ENCODE data around the gene GLA.
A peak's percentile ranks its signal among the peaks of the same experiment; 100 is the strongest.

GLA gene

DNA sequence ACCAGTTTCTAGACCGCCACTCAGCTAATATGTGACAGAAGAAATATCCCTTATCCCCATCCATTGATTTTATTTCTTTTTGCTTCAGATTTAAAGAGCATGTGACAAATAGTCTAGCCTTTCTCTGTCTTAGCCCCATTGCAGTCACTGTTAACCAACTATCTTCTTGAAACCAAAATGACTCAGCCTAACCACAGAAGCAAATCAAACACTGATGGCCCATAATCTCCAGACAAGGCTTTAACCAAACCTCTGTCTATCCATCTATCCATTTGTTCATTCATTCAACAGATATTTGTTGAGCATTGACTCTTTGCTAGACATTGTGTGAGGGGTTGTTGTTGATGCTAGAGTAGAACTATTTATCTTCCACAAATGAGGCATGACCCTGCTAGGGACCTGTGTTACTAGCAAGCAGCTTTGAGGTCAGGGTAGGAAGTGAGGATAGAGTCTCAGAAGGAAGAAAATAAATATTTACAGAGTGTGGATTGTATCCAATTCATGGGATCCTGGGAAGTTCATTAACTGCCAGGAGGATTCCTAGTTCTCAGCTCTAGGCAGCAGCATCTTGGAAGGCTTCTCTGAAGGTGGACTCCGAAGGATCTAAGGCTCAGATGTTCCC lies 22.8 kb upstream of the GLA start:
- H3K4me3 ChIP-seq (replicated peaks; ENCODE audit: low read depth, low read length) = no peak overlapping the region
- DNase-seq (ENCODE audit: extremely low read depth, low read depth) = no peak
- TF ChIP-seq, protein P1, sequence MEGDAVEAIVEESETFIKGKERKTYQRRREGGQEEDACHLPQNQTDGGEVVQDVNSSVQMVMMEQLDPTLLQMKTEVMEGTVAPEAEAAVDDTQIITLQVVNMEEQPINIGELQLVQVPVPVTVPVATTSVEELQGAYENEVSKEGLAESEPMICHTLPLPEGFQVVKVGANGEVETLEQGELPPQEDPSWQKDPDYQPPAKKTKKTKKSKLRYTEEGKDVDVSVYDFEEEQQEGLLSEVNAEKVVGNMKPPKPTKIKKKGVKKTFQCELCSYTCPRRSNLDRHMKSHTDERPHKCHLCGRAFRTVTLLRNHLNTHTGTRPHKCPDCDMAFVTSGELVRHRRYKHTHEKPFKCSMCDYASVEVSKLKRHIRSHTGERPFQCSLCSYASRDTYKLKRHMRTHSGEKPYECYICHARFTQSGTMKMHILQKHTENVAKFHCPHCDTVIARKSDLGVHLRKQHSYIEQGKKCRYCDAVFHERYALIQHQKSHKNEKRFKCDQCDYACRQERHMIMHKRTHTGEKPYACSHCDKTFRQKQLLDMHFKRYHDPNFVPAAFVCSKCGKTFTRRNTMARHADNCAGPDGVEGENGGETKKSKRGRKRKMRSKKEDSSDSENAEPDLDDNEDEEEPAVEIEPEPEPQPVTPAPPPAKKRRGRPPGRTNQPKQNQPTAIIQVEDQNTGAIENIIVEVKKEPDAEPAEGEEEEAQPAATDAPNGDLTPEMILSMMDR (IDR thresholded peaks at IDR 0.05; ENCODE audit: low read depth, low read length, missing control alignments) = no peak

DNA sequence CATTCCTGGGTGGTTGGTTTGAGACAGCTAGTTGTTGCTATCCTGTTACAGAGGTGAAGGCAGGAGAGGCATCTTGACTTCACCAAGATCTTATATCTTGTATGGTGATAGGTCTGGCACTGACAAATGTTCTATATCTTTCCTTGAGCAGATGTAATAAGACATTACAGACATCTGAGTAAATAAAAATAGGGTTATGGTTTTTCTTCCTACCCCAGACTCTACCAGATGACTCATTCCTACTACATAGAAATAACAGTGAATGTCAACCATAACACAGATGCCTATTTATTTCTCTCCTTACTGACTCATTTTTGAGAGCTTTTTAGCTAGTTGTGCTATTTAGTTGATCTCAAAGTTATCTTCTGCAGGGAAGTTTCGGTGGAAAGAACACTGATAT lies 22.2 kb upstream of the GLA start:
- TF ChIP-seq, protein P1 (IDR thresholded peaks at IDR 0.05; ENCODE audit: low read depth, low read length, missing control alignments) = no peak
- no peak for DNase-seq (ENCODE audit: extremely low read depth, low read depth)

DNA sequence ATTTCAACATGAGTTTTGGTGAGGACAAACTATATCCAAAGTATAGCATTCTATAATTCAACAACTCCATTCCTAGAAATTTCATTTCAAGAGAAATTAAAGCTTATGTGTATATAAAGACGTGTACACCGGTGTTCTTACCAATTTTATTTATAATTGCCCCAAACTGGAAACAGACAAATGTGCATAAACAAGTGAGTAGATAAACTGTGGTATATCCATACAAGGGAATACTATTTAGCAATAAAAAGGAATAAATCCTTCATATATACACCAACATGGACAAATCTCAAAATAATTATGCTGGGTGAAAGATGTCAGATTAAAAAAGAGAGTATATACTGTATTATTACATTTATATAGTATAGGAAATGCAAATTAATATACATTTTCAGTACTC lies 20.2 kb upstream of the GLA start:
- no peak overlapping the region for H3K4me3 ChIP-seq (replicated peaks; ENCODE audit: low read depth, low read length)
- DNase-seq (ENCODE audit: extremely low read depth, low read depth) = no peak
- TF ChIP-seq, protein P1 (IDR thresholded peaks at IDR 0.05; ENCODE audit: low read depth, low read length, missing control alignments) = no peak

More for the DNA sequence above, 22.2 kb upstream of the GLA start:
- H3K4me3 ChIP-seq (replicated peaks; ENCODE audit: low read depth, low read length) = no peak overlapping the region

DNA sequence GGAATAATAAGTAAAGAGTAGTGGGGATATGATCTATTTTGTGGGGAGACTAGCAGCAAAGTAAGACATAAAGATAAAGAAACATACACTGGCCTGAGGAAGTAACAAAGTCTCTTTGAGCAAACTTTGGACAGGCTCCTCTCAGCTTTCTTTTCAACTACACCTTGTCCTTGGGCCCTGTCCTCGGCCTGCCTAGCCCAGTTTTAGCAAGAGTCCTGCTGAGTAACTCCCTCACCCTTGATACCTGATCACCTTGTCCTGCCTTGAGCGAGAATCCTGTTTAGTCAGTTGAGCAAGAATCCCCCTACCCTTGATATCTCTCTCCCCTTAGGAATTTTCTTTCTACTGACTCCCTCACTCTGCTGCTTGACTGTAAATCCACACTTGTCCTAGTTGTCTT lies 11.8 kb upstream of the GLA start:
- TF ChIP-seq, protein P1 (IDR thresholded peaks at IDR 0.05; ENCODE audit: low read depth, low read length, missing control alignments) = no peak
- no peak overlapping the region for H3K4me3 ChIP-seq (replicated peaks; ENCODE audit: low read depth, low read length)
- no peak for DNase-seq (ENCODE audit: extremely low read depth, low read depth)

DNA sequence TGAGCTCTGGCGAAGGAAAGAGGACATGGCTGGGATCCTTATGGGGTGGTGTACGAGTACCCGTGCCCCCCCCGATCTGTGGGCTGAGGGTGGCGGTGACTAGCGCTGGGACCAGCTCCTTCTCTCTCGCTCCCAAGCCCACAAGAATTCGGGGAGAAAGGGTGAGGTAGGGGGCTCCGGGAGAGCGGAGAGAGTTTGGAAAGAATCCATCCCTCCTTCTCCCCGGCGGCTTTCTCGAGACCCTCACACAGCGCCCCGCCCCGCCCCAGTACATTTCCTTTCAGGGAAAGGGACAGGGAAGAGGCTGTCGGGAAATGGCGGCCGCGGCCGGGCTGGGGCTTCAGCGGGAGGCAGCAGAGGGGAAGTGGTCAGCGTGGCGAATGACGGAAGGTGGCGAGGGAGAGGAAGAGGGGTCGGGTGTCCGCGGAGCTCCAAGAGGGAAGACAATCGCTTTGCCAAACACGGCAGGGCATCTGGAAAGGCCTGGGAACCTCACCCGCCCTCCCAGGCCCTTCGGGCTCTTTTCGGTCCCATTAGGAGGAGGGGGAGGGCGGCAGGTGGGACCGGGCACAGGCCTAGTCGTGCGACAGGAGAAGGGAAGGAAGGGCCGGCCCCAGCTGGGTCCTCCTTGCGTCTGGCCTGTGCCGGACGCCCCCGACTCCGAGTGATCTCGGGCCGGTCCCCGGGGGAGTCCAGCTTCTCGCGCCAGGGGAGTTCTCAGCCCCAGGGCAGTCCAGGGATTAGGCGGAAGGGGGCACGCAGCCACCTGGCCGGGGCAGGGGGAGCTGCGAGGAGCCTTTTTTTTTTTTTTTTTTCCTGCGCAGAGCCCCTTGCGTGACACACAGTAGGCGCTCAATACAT lies 10.5 kb upstream of the GLA start:
- H3K4me3 ChIP-seq (replicated peaks; ENCODE audit: low read depth, low read length) = peak overlapping the region; percentile 40
- no peak for DNase-seq (ENCODE audit: extremely low read depth, low read depth)
- TF ChIP-seq, protein P1 (IDR thresholded peaks at IDR 0.05; ENCODE audit: low read depth, low read length, missing control alignments) = no peak

DNA sequence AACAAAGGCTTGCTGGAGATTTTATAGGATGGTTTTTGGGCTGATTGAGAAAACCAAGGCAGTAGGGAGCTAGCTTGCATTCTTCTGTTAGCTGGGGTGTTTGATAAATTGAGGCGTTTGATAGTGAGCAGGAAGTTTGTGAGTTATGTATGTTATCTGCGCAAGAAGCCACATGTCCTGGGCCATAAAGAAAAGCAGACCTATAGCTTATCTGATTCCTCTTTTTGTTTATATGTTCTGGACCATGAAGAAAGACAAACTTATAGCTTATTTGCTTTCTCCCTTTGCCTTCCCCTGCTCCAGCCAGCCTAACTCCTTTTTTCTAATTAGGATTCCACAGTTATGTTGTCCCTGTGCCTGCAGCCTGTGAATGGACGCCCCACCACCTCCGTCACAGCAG lies 9.5 kb upstream of the GLA start:
- no peak for DNase-seq (ENCODE audit: extremely low read depth, low read depth)
- TF ChIP-seq, protein P1 (IDR thresholded peaks at IDR 0.05; ENCODE audit: low read depth, low read length, missing control alignments) = no peak
- H3K4me3 ChIP-seq (replicated peaks; ENCODE audit: low read depth, low read length) = no peak overlapping the region

All from HFF-Myc (cell line).